ENCODE measurements around the gene SYNE2.

- TF ChIP-seq CTCF (IDR thresholded peaks at IDR 0.05): no peak
- TF ChIP-seq SIN3A (IDR thresholded peaks at IDR 0.05; ENCODE audit: borderline replicate concordance, insufficient read depth, low read depth, low read length): no peak
- TF ChIP-seq REST (IDR thresholded peaks at IDR 0.05; ENCODE audit: insufficient read depth in 1 of 2, low read depth in 2 of 2, low read length in 1 of 2): no peak
- no peak for TF ChIP-seq POLR2AphosphoS5 (IDR thresholded peaks at IDR 0.05; ENCODE audit: low read depth, low read length)
These were observed 159.2 kb downstream of the SYNE2 start for GRCh38 chr14:64012003-64012402.

Data from Panc1 (cell line).